Measurements from ENCODE around the gene EDC3.
"Not testable (repeated sequence)": the region's sequence is repeated elsewhere in the genome, so short reads cannot be mapped to it uniquely, and the experiment has no call there.

Gene EDC3, protein sequence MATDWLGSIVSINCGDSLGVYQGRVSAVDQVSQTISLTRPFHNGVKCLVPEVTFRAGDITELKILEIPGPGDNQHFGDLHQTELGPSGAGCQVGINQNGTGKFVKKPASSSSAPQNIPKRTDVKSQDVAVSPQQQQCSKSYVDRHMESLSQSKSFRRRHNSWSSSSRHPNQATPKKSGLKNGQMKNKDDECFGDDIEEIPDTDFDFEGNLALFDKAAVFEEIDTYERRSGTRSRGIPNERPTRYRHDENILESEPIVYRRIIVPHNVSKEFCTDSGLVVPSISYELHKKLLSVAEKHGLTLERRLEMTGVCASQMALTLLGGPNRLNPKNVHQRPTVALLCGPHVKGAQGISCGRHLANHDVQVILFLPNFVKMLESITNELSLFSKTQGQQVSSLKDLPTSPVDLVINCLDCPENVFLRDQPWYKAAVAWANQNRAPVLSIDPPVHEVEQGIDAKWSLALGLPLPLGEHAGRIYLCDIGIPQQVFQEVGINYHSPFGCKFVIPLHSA

DNA sequence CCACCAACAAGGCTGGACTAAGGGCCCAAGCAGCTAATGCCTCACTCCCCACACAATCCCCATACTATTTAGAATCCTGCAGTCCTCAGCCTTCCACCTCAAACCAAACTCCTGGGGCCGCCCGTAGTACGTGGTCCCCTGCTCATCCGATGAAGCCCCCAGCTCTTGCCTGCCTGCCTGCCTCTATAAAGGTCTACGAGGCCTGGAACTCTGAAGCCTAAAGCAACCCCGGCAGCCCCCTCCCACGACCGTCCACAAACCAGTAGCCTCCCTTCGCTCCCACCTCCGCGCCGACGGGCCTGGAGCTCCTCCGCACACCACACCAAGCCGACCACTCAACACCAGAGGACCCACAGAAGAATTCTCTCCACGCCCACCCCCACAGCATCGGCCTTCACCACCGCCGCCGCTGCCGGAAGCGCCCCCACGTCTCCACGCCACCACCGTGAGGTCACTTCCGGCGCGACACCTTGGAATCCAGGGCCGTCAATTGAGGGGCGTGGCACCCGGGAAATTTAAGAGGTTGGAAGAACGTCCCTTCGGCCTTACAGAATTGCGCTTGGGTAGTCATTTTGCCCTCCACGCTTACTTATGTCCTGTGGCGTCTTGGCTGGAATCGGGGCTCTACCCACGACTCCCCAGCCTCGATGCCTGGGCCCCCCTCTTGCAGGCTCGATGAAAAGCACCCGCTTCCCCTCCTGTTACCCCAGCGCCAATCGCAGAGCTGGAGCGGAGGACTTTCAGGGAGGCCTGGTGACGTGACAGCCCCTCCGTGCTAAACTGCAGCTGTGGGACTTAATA, at the start of gene EDC3:
EDC3 (minus strand) TSS at position 428 of the 801 bp plus-strand sequence. CDS start 20,900 bp downstream, outside the sequence.
- peak; percentile 83 to 85 for DNase-seq (ENCODE audit: low read depth in 2 of 2)

DNA sequence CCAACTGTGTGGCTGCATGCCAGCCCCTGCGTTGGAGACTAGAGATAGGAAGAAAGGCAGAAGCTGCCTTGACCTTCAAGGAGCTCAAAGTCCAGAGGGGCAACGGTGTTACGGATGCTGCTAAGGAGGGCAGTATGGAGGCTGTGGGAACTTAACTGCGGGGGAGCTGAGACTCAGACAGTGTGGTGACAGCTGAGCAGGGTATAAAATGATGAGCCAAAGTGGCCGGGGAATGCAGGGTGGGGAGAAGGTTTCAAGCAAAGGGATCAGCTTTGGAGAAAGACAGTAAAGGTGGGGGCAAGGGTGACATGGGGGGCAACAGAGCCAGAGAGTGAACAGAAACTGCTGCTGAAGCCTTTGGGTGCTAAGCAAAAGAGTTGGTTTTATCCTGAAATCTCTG, 46.6 kb upstream of the EDC3 start:
- DNase-seq (ENCODE audit: low read depth in 2 of 2), result no peak

DNA sequence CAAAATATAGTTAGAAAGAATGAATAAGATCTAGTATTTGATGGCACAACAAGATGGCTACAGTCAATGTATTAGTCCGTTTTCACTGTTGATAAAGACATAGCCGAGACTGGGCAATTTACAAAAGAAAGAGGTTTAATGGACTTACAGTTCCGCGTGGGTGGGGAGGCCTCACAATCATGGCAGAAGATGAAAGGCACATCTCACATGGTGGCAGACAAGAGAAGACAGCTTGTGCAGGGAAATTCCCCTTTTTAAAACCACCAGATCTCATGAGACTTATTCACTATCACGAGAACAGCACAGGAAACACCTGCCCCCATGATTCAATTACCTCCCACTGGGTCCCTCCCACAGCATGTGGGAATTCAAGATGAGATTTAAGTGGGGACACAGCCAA, 42.4 kb upstream of the EDC3 start:
- not testable (repeated sequence) for DNase-seq (ENCODE audit: low read depth in 2 of 2)

DNA sequence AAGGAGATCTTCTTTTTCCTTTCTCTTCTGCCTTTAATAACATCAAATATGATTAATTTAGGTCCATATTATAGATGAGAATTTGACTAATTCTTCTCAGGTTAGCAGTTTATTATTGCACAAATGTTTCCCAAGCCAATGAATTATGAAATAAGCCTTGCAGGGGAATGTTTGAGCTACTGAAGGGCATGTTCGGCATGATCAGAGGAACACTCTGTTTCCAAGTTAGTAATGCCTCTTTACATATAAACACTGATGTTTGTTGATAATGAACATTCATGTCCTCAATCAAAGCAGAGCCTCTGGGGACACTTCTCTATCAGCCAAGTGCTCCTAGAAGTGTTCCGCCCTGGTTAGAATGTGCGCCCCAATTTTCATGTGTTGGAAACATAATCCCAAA, 39.5 kb upstream of the EDC3 start:
- DNase-seq (ENCODE audit: low read depth in 2 of 2), result no peak

DNA sequence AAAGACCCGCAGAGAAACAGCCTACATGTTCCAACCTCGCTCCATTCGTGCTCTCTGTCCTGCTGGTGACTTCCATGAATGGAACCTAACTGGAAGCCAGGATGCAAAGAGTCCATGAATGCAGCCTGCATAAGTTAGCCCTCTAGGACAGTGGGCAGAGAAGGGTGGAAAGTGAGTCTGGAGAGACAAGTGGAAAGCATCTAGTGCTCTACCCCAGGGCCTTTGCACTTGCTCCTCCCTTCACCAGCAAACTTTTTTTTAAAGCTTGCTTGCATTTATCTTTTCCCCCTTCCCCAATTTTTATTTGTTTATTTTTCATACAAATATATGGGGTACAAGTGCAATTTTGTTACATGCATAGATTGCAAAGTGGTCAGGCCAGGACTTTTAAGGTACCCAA, 37.4 kb upstream of the EDC3 start:
- no peak for DNase-seq (ENCODE audit: low read depth in 2 of 2)

DNA sequence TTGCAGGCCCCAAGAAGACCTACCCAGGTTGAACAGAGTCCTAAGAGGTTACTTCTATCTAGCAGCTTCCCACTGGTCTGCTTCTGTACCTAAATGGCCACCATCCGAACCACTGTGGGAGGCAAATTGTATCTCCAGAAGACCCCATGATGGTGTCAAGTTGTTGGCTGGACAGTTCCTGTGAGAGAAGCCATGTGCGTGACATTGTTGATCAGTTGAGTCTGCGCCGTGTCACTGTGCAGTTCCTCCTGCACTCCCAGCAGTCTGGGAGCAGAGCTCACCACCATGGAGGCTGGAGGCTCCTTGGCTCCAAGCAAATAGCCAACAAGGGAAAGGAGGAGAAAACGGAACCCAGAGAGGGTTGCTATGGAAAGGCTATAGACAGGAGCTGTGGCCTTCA, 37.0 kb upstream of the EDC3 start:
- no peak for DNase-seq (ENCODE audit: low read depth in 2 of 2)

DNA sequence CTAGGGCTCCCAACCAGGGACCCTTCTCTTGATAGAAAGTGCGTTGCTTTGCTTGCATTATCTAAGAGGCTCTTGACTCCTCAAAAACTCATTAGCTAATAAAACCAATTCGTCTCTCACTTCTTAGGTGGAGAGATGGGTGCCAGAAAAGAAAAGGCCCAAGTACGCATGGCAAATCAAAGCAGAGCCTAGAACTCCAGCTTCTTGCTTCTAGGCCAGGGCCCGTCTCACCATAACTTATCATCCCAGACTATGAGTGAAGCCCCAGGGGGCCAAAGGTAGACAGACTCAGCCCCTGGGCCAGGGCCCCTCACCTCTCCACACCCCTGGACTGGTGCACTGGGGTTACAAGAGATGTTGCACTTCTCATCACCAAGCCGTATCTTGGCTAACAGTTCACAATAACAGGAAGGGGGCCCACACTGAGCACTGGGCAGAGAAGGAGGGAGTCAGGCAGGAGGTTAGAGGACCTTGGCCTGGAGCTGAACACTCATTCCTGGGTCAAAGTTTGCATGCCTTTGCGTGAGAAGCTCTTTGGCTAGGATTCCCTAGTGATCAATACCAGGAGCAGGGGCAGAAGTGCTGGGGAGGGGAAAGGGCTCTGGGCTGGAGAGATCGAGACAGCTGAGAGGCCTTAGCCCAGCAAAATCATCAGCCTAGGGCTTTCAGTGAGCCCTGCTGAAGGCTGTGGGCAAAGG, 34.9 kb upstream of the EDC3 start:
- no peak for DNase-seq (ENCODE audit: low read depth in 2 of 2)

DNA sequence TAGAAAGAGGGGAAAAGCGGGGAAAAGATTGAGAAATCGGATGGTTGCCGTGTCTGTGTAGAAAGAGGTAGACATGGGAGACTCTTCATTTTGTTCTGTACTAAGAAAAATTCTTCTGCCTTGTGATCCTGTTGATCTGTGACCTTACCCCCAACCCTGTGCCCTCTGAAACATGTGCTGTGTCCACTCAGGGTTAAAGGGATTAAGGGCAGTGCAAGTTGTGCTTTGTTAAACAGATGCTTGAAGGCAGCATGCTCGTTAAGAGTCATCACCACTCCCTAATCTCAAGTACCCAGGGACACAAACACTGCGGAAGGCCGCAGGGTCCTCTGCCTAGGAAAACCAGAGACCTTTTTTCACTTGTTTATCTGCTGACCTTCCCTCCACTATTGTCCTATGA, 33.5 kb upstream of the EDC3 start:
- not testable (repeated sequence) for DNase-seq (ENCODE audit: low read depth in 2 of 2)

DNA sequence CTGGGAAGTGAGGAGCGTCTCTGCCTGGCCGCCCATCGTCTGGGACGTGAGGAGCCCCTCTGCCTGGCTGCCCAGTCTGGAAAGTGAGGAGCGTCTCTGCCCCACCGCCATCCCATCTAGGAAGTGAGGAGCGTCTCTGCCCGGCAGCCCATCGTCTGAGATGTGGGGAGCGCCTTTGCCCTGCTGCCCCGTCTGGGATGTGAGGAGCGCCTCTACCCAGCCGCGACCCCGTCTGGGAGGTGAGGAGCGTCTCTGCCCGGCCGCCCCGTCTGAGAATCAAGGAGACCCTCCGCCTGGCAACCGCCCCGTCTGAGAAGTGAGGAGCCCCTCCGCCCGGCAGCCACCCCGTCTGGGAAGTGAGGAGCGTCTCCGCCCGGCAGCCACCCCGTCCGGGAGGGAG, 32.9 kb upstream of the EDC3 start:
- DNase-seq (ENCODE audit: low read depth in 2 of 2), result not testable (repeated sequence)

DNA sequence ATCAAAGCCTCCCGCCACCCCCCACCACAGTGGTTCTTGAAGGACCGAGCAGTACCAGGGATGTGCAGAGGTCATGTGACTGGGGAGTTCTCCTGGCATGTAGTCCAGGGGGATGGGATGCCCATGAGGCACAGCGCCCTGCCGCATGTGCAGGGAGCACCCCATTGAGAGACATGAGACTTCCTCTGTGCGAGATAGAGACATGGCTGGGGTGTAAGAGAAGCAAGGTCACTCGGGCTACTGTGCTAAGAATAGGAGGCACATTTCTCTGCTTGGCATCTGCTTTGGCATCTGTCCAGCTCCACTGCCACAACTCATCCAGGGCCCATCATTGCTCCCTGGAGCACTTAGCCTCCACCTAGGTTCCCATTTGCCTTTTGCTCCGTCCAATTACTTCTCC, 31.9 kb upstream of the EDC3 start:
- DNase-seq (ENCODE audit: low read depth in 2 of 2), result no peak

DNA sequence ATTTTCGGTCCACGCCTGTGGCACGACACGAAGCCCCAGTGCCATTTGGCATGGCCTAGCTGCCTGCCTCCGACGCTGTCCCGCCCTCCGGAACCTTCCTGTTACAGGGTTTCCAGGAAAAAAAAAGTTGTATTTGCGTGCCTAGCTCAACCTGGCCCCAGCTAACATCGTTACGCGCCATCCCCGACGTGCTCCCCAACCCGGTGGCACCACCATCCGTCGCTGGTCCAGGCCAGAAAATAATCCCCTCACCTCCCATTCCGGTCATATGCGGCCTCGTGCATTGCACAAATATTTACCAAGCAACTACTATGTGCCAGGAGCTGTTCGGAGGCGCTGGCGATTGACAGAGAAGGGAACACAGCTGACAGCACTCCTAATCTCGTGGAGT, 30.9 kb upstream of the EDC3 start:
- DNase-seq (ENCODE audit: low read depth in 2 of 2), result no peak

DNA sequence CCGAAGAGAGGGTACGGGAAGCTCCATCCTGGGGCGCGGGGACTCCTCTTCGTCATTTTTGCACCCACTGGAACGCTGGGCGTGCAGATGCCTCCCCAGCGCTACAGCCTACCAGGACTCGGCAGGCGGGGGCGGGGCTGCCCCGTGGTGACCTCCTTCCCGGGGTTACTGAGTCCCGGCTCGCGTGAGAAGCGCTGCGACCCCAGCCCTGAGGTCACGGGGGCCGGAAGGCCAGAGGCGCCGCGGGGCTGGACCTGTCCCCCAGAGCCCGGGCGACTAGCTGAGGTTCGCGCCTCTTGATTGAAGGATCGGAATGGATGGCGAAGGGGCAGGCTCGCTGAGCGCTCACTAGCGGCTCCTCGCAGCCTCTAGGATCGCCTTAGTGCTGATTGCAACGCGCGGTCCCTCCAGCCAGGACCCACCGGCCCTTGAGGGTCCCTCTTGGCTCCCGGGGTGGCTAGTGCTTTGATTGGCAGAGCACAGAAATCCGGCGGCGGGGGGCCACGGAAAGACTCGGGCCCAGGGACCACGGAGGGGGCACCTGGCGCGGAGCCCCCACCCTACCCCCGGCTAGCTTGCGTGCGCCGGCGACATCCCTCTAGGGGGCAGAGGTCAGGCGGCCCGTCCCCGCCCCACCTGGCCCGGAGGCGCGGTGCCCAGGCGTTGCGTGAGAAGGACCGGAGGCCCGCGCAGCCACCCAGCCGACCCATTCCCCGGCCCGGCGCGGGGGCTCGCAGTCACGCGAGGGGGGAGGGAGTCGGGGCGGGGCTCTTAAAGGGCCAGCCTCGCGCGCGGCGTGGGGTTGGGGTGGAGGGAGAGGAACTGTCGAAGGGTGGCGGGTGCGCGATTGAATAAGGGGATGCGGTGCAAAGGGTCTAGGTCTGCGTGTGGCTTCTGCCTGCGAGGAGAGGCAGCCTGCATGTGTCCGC, 30.3 kb upstream of the EDC3 start:
- DNase-seq (ENCODE audit: low read depth in 2 of 2), result peak; percentile 41 to 42

DNA sequence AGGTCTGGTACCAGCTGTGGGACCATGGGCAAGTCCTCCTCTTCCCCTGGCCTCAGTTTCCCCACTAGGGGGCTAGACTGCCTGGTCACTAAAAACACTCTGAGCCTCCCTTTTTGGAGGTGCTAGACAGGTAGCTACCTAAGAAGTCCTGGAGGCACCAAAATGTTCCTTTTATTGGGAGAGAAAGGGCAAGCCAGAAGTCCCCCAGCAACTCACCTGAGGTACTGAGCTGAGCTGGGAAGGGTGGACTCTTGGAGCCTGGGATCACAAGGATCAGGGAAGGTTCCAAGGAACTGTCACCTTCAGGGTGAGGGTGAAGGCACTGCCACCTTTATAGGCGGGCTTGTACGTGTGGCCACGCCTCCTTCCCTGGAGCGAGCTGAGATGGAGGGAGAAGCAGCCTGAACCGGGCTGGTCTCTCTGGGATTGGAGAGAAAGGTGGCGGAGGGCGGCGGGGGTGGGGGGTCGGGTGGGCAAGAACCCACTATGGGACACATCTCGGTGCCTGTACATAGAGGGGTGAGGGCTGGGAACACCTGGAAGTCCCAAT, 29.5 kb upstream of the EDC3 start, which contains the start of gene CYP1A1:
CYP1A1 (minus strand) TSS at position 304 of the 550 bp plus-strand sequence. CDS start 2,431 bp downstream, outside the sequence.
- DNase-seq (ENCODE audit: low read depth in 2 of 2), result peak; percentile 18 to 29

DNA sequence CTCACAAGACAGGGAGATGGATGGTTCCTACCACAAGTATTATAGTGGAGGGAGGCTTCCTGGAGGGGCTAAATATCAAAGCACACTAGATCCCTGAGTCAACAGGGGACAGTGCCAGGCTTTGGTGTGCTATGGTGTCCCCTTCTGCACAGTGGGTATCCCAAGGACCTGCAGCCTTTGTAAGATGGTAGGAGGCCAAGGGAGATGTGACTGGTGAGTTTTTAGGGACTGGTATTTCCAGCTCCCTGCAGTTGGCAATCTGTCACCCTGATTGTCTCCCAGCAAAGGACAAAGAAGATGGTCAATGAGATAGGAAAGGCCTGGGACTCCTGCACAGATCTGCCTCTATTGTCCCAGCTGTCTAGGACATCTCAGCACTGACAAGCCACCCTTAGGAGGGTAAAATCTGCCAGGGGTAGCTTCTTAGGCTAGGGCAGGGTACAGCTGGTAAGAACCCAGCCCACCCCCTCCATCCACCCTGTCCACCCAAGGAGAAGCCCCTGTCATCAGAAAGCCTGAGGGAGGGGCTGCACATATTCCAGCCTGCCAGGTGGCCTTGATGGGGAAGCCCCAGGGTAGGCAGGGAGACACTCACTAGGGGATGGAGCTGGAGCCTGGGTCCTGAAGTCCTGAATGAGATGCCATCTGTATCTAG, 28.9 kb upstream of the EDC3 start:
- no peak for DNase-seq (ENCODE audit: low read depth in 2 of 2)

DNA sequence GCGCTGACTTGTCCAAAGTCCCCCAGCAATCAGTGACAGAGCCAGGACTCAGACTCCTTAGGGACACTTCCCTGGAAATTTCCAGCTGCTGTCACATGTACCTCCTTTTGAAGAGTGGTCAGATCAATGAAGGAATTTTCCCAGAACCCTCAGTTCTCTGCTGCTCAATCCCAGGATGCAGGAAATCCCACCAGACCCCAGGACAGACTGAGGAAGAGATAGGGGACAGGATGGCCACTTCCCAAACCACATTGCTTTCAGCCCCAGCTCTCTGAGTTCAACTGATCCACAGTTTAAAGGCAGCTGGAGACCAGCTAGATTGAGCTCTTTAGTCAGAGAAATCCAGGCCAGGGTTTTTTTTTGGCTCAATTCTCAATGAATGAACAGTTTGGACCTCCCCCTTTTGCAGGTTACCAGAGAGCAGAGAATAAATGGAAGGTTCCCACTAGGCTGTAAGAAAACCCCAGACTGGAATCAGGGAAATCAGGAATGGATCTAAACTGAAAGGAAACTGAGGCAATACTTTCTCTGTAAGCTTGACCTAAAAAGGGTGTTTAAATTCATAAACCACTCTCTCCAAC, 28.0 kb upstream of the EDC3 start:
- DNase-seq (ENCODE audit: low read depth in 2 of 2), result no peak

DNA sequence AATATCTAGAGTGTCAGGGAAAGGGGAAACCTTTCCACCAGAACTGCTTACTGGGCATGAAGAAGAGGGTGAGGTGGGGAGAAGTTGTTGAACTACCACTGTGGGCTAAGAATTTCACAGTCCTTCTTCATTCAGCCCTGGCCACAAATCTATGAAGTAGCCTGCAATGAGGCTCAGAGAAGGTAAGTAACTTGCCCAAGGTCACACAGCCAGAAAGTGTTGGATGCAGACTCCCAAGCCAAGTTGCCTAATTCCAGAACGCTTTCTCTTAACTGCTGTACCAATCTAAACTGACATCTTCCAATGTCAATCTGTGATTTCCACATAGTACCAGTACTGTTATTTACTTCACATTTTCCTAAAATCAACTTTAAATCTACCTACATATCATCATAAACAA, 27.4 kb upstream of the EDC3 start:
- DNase-seq (ENCODE audit: low read depth in 2 of 2), result no peak

DNA sequence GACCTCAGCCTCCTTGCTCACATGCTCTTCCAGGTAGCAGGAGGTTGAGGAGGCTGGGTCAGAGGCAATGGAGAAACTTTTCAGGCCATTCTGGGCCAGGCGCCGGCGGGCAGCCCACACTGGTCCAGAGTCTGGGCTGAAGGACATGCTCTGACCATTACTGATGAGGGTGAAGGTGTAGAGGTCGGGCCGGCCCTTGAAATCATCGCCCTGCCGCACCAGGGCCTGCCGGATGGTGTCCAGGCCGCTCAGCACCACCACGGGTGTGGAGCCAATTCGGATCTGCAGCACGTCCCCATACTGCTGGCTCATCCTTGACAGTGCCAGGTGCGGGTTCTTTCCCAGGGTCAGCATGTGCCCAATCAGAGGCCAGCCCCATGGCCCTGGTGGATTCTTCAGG, 26.8 kb upstream of the EDC3 start:
- DNase-seq (ENCODE audit: low read depth in 2 of 2), result no peak

DNA sequence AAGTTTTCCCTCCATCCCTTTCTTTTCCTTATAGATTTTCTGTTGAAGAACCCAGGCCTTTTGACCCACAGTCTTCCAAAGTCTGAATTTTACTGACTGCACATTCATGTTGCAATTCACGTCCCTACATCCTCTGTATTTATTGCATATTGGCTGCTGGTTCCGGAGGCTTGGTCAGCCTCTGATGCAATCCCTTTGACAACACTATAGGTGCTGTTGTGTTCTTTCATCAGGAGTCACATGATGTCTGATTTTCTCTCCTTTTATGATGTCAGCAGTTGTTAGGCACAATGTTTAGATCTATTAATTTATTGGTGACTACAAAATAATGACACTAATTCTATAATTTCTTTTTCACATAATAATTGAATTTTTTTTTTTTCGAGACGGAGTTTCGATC, 20.8 kb upstream of the EDC3 start:
- no peak for DNase-seq (ENCODE audit: low read depth in 2 of 2)

DNA sequence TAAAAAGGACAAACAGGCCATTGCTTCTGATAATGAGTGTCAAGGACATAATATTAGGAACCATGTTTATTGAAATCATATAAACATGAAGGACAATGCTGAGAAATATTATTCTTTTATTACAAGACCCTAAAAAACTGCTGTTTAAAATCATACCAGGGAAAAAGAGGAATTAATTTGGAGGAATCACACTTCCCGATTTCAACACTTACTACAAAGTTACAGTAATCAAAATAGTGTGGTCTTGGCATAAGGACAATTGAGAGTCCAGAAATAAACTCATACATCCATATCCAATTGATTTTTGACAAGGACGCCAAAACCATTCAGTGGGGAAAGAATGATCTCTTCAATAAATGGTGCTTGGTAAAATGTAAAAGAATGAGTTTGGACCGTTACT, 16.5 kb upstream of the EDC3 start:
- no peak for DNase-seq (ENCODE audit: low read depth in 2 of 2)

Measured in stimulated activated CD4-positive, alpha-beta T cell treated with anti-CD3 and anti-CD28 coated beads, Interleukin-4, amount 100 ng/mL, for 48 hours (primary cell).